OCI-LY1 (cell line): ENCODE measurements around the gene PRUNE1.
A peak's percentile ranks its signal among the peaks of the same experiment; 100 is the strongest.

Source experiments
- H2AFZ ChIP-seq: fragments of 200-600 bp; sonication (generic), shearing (Covaris generic); 2 replicates; pipeline ENCODE4 v1.6.0; 2014; ENCODE audit warnings: antibody characterized with exemption, mild to moderate bottlenecking, low read length
- H3F3A ChIP-seq: fragments of 200-600 bp; sonication (generic), shearing (Covaris generic); 2 replicates; pipeline ENCODE4 v1.6.0; 2014; ENCODE audit warnings: mild to moderate bottlenecking, antibody characterized with exemption, low read length, moderate library complexity; ENCODE audit not compliant: insufficient read depth
- H3K27ac ChIP-seq: fragments of 200-600 bp; sonication (generic); 2 replicates; pipeline ENCODE4 v1.5.1; 2014; ENCODE audit warnings: low read length, mixed run types, mild to moderate bottlenecking, low read depth; ENCODE audit not compliant: poor library complexity, severe bottlenecking
- H3K27me3 ChIP-seq: fragments of 200-600 bp; sonication (generic); 2 replicates; pipeline ENCODE4 v1.6.0; 2014; ENCODE audit warnings: antibody characterized with exemption, mild to moderate bottlenecking, low read length, moderate library complexity; ENCODE audit not compliant: insufficient read depth
- H3K36me3 ChIP-seq: fragments of 200-600 bp; sonication (generic); 2 replicates; pipeline ENCODE4 v1.6.1; 2014; ENCODE audit warnings: mild to moderate bottlenecking, antibody characterized with exemption, low read length, moderate library complexity, mixed read lengths; ENCODE audit not compliant: insufficient read depth
- H3K4me1 ChIP-seq: fragments of 200-600 bp; sonication (generic); 2 replicates; pipeline ENCODE4 v1.5.1; 2014; ENCODE audit warnings: mild to moderate bottlenecking, low read length, moderate library complexity; ENCODE audit not compliant: insufficient read depth, severe bottlenecking
- H3K4me2 ChIP-seq: fragments of 200-600 bp; sonication (generic), shearing (Covaris generic); 2 replicates; pipeline ENCODE4 v1.6.1; 2014; ENCODE audit warnings: low read length
- H3K4me3 ChIP-seq: fragments of 200-600 bp; sonication (generic); 2 replicates; pipeline ENCODE4 v1.5.1; 2014; ENCODE audit warnings: low read length, low read depth, mild to moderate bottlenecking, mixed read lengths; ENCODE audit not compliant: poor library complexity, severe bottlenecking
- H3K79me2 ChIP-seq: fragments of 200-600 bp; shearing (Covaris generic); 2 replicates; pipeline ENCODE4 v1.6.1; 2016; ENCODE audit warnings: mixed run types, low read length, mixed read lengths; ENCODE audit not compliant: insufficient read depth
- H3K9ac ChIP-seq: fragments of 200-600 bp; sonication (generic), shearing (Covaris generic); 2 replicates; pipeline ENCODE4 v1.6.1; 2014; ENCODE audit warnings: mild to moderate bottlenecking, low read length, mixed read lengths
- H3K9me2 ChIP-seq: fragments of 200-600 bp; sonication (generic), shearing (Covaris generic); 2 replicates; pipeline ENCODE4 v1.6.1; 2014; ENCODE audit warnings: low read depth, mild to moderate bottlenecking, low read length, mixed read lengths
- H3K9me3 ChIP-seq: fragments of 200-600 bp; shearing (Covaris generic); 2 replicates; pipeline ENCODE4 v1.6.1; 2014; ENCODE audit warnings: low read length, mixed read lengths
- H4K20me1 ChIP-seq: fragments of 200-600 bp; sonication (generic), shearing (Covaris generic); 2 replicates; pipeline ENCODE4 v1.6.0; 2016; ENCODE audit warnings: mild to moderate bottlenecking, low read length; ENCODE audit not compliant: insufficient read depth
- CTCF ChIP-seq: fragments of 200-600 bp; sonication (generic), shearing (Covaris generic); IDR thresholded peaks from 2 replicates; pipeline ENCODE4 v1.5.1; 2017; ENCODE audit warnings: mild to moderate bottlenecking, antibody characterized with exemption, low read length, moderate library complexity, mixed read lengths
- EZH2 ChIP-seq: fragments of 200-600 bp; sonication (generic), shearing (Covaris generic); IDR thresholded peaks from 2 replicates; pipeline ENCODE4 v1.8.0; 2017; ENCODE audit warnings: borderline replicate concordance, mixed run types, mild to moderate bottlenecking, antibody characterized with exemption, low read length, moderate library complexity, mixed read lengths

Gene PRUNE1

GRCh38 chr1:151009206-151009587 is 948 bp downstream of the PRUNE1 start:
- Histone ChIP-seq H3K79me2 (no peaks in the 10 kb centered on the region), H3K9me2 (no peaks in the 10 kb centered on the region), H3K4me2 (peak overlapping the region; percentile 70), H3K4me3 (peak overlapping the region; percentile 72), H2AFZ (0 out of 2 replicates have a peak overlapping the region, but pooled peaks have one; percentile 4), H3K27ac (peak overlapping the region; percentile 6), H3K4me1 (peaks cover 49% of the 10 kb centered on the region), H3K36me3 (no peaks in the 10 kb centered on the region), H3K27me3 (no peaks in the 10 kb centered on the region), H4K20me1 (no peaks in the 10 kb centered on the region), H3K9me3 (no peaks in the 10 kb centered on the region), H3F3A (no peaks in the 10 kb centered on the region), H3K9ac (peak overlapping the region; percentile 76)
- TF ChIP-seq CTCF (no peak), EZH2 (no peak)

GRCh38 chr1:151009674-151010345 is 1.6 kb downstream of the PRUNE1 start:
- Histone ChIP-seq H3K9me3 (no peaks in the 10 kb centered on the region), H3K27ac (peak overlapping the region; percentile 6), H3K27me3 (no peaks in the 10 kb centered on the region), H3K79me2 (no peaks in the 10 kb centered on the region), H3K4me3 (peak overlapping the region; percentile 72), H4K20me1 (no peaks in the 10 kb centered on the region), H3K36me3 (no peaks in the 10 kb centered on the region), H3F3A (no peaks in the 10 kb centered on the region), H3K4me1 (peaks cover 49% of the 10 kb centered on the region), H2AFZ (no peak overlapping the region), H3K4me2 (peak overlapping the region; percentile 70), H3K9me2 (no peaks in the 10 kb centered on the region), H3K9ac (peak overlapping the region; percentile 76; the same call in 1 of the 2 replicates)
- TF ChIP-seq EZH2 (no peak), CTCF (no peak)

- Histone ChIP-seq H3K4me1 (peaks cover 48% of the 10 kb centered on the region), H3K36me3 (no peaks in the 10 kb centered on the region), H3K79me2 (no peaks in the 10 kb centered on the region), H2AFZ (no peak overlapping the region), H3K9me3 (no peaks in the 10 kb centered on the region), H3K9me2 (no peaks in the 10 kb centered on the region), H3K27ac (no peak overlapping the region), H3K9ac (no peak overlapping the region), H3F3A (no peaks in the 10 kb centered on the region), H4K20me1 (no peaks in the 10 kb centered on the region), H3K4me2 (no peak overlapping the region), H3K4me3 (no peak overlapping the region), H3K27me3 (no peaks in the 10 kb centered on the region)
- no peak for TF ChIP-seq CTCF
- TF ChIP-seq EZH2, result no peak
Observed at GRCh38 chr1:151010346-151010726, 2.1 kb downstream of the PRUNE1 start.
